Heart left ventricle (tissue), 16 donors: Measurements from ENCODE around the gene GLIS2. TPM values are rescaled to one million over a fixed set of nuclear protein-coding genes. Genes with fewer than 3 reads are reported as not detected.

ENCODE experiments used
- ATAC-seq, 4 donors: fragments of 200-7000 bp; cut with Tn5 transposase; one replicate each; pipeline ENCODE4 v1.9.1; 2020 to 2022; ENCODE audit warnings: moderate library complexity in 4 of 4, mild to moderate bottlenecking in 3 of 4, moderate number of reproducible peaks in 1 of 4
- DNase-seq, 5 donors: peaks; one replicate each; pipeline ENCODE4 v3.0.0-alpha.2; 2020
- H3K27ac ChIP-seq, 12 donors: fragments of 200-600 bp; sonication (generic) in 4 of 12; one replicate each; pipeline versions ENCODE4 v1.5.0 to v1.8.0; 2016 to 2022; ENCODE audit warnings: mild to moderate bottlenecking in 2 of 12
- H3K27me3 ChIP-seq, 9 donors: fragments of 200-600 bp; sonication (generic) in 2 of 9; one replicate each; pipeline versions ENCODE4 v1.5.1 to v1.8.0; 2016 to 2022; ENCODE audit warnings: mild to moderate bottlenecking in 3 of 9
- H3K36me3 ChIP-seq, 9 donors: fragments of 200-600 bp; sonication (generic) in 2 of 9; one replicate each; pipeline versions ENCODE4 v1.5.0 to v1.8.0; 2018 to 2022; ENCODE audit warnings: mild to moderate bottlenecking in 2 of 9
- H3K4me1 ChIP-seq, 12 donors: fragments of 200-600 bp; sonication (generic) in 4 of 12; one replicate each; pipeline versions ENCODE4 v1.5.0 to v1.8.0; 2016 to 2022; ENCODE audit warnings: mild to moderate bottlenecking in 3 of 12
- H3K4me3 ChIP-seq, 12 donors: fragments of 200-600 bp; sonication (generic) in 4 of 12; one replicate each; pipeline versions ENCODE4 v1.5.0 to v1.8.0; 2017 to 2022; ENCODE audit warnings: mild to moderate bottlenecking in 9 of 12, moderate library complexity in 4 of 12
- H3K9me3 ChIP-seq, 12 donors: fragments of 200-600 bp; sonication (generic) in 4 of 12; one replicate each; pipeline versions ENCODE4 v1.5.0 to v1.8.0; 2016 to 2022; ENCODE audit warnings: mild to moderate bottlenecking in 1 of 12
- CTCF ChIP-seq, 12 donors: fragments of 200-600 bp; sonication (generic) in 4 of 12; IDR thresholded peaks; one replicate each; pipeline versions ENCODE4 v1.5.0 to v1.8.0; 2018 to 2022; ENCODE audit warnings: antibody characterized with exemption in 12 of 12, mild to moderate bottlenecking in 5 of 12
- POLR2A ChIP-seq, 2 donors: fragments of 450-650 bp; IDR thresholded peaks; one replicate each; pipeline ENCODE4 v1.6.1; 2017; ENCODE audit warnings: antibody characterized with exemption in 2 of 2, mild to moderate bottlenecking in 2 of 2, moderate library complexity in 2 of 2
- WGBS, 4 donors: extraction: QIAGEN DNeasy Blood & Tissue Kit in 2 of 4; methylation state at CpG; one replicate each; pipeline versions ENCODE4 v1.1.5 to v1.1.7; 2013 to 2018; 5-methylcytosine and 5-hydroxymethylcytosine counted together
- intact Hi-C, 10 donors: fragments of 100-400 bp; cut with DNase I; formaldehyde crosslinking; loops; one replicate each; pipeline versions ENCODE4 v1.11.1 to v1.14.2; 2022
- polyA plus RNA-seq, 2 donors: library from polyadenylated mRNA; stranded (reverse); fragments of 200-250 nt; gene quantifications; one replicate each; pipeline ENCODE4 v1.2.3, GENCODE V29; 2013
- total RNA-seq, 9 donors: library from RNA; depleted of rRNA in 2 of 9; stranded (reverse); fragments of >200 nt in 2 of 9; fragmentation: NEBNext Ultra II Directional in 3 of 9; extraction: Animal tissue kit (Norgen Biotek cat#: 25700) in 3 of 9; gene quantifications; one replicate each; pipeline versions ENCODE4 v1.1.0 to v1.2.4, GENCODE V29; 2016 to 2023
- donor health status: ischemic (EF 13 %, LVEDD 7.1; RV severe dilation, severe dysfunction).
- donor health status: healthy with polysubstance abuse.
- donor health status: DM: no; HTN: yes; CAD: no.
- donor health status: DM: no; HTN: no; CAD: no.
- donor health status: ischemic (EF 25% LVEDD 6.9; RV normal size, moderate dysfunction).
- donor health status: ischemic (EF 25% LVEDD 5.7; RV mildly dilated, moderate dysfunction).
- donor health status: healthy.
- donor health status: DM: yes; HTN: yes; CAD: no.
- donor health status: ischemic (EF 35%, LVEDD 5.7; RV mildly dilated, moderate dysfunction).
- donor health status: nonischemic (EF 11% LVEDD 7.7; RV severe dilation, severe dysfunction).
- donor health status: DM: yes; HTN: yes; CAD: no.
- donor health status: PGD.
- donor health status: ischemic (EF 29% LVEDD 5.4; RV normal size, mild dysfunction).
- donor health status: nonischemic (EF 23%, LVEDD 6.1; RV moderate dilation, normal function).

The GLIS2 gene
- total and polyA plus RNA-seq, 11 donors, result 7.6 to 23.4 (median 12.7) TPM

- TF ChIP-seq CTCF (IDR thresholded peaks at IDR 0.05) (no peak), POLR2A (IDR thresholded peaks at IDR 0.05) (no peak)
- Histone ChIP-seq H3K4me3 (no peak overlapping the region), H3K4me1 (peaks cover 0 to 6% (median 4%) of the 10 kb centered on the region in 12 donors), H3K27ac (no peak overlapping the region), H3K9me3 (peaks cover 0 to 5% (median 0%) of the 10 kb centered on the region in 12 donors), H3K36me3 (no peaks in the 10 kb centered on the region), H3K27me3 (peaks cover 0 to 3% (median 0%) of the 10 kb centered on the region in 9 donors)
- ATAC-seq (no peak), DNase-seq (no peak)
- intact Hi-C loops, result loop anchor here in 3 of 10 donors (10.0 kb wide), 1 partner anchor 121 kb away; no protein-coding TSS in a partner anchor
- 75 to 85% (median 81%) methylated on average over 8 of the region's 8 CpGs for WGBS, 4 donors
Observed at GRCh38 chr16:4283441-4283840, 32.4 kb upstream of the GLIS2 start.

GRCh38 chr16:4283939-4284338 is 31.9 kb upstream of the GLIS2 start:
- intact Hi-C loops, result loop anchor here in 3 of 10 donors (10.0 kb wide), 1 partner anchor 121 kb away; no protein-coding TSS in a partner anchor
- TF ChIP-seq POLR2A (IDR thresholded peaks at IDR 0.05) (no peak), CTCF (IDR thresholded peaks at IDR 0.05) (no peak)
- H3K27ac ChIP-seq, result no peak overlapping the region
- peaks cover 0 to 11% (median 8%) of the 10 kb centered on the region in 12 donors for H3K4me1 ChIP-seq
- no peaks in the 10 kb centered on the region for H3K36me3 ChIP-seq
- no peak overlapping the region for H3K4me3 ChIP-seq
- peaks cover 0 to 5% (median 0%) of the 10 kb centered on the region in 12 donors for H3K9me3 ChIP-seq
- ATAC-seq (no peak), DNase-seq (no peak)
- 89 to 93% (median 92%) methylated on average over 2 of the region's 2 CpGs for WGBS, 4 donors
- H3K27me3 ChIP-seq, result peaks cover 0 to 3% (median 0%) of the 10 kb centered on the region in 9 donors

- Histone ChIP-seq H3K4me3 (no peak overlapping the region), H3K9me3 (peaks cover 0 to 5% (median 0%) of the 10 kb centered on the region in 12 donors), H3K27ac (no peak overlapping the region), H3K4me1 (peaks cover 0 to 11% (median 8%) of the 10 kb centered on the region in 12 donors), H3K27me3 (peaks cover 0 to 3% (median 0%) of the 10 kb centered on the region in 9 donors), H3K36me3 (no peaks in the 10 kb centered on the region)
- no peak for DNase-seq
- no peak for TF ChIP-seq CTCF (IDR thresholded peaks at IDR 0.05)
- TF ChIP-seq POLR2A (IDR thresholded peaks at IDR 0.05), result no peak
- WGBS, 4 donors, result 59 to 69% (median 65%) methylated on average over 10 of the region's 10 CpGs
- intact Hi-C loops, result loop anchor here in 4 of 10 donors (5.0 to 10.0 kb wide), 3 partner anchors 42 to 120 kb away; no protein-coding TSS in a partner anchor
- ATAC-seq, result no peak
Observed at GRCh38 chr16:4285167-4285566, 30.7 kb upstream of the GLIS2 start.

- H3K4me3 ChIP-seq, result peak overlapping the region in 1 of 12 donors; percentile 13
- 13 to 22% (median 16%) methylated on average over 11 to 22 of the region's 22 CpGs for WGBS, 4 donors
- H3K4me1 ChIP-seq, result peaks cover 5 to 25% (median 17%) of the 10 kb centered on the region in 12 donors
- ATAC-seq (peak in 3 of 4 donors; percentile 78 to 81 (median 78)), DNase-seq (peak; percentile 73 to 91 (median 78))
- no peaks in the 10 kb centered on the region for H3K9me3 ChIP-seq
- H3K27ac ChIP-seq, result no peak overlapping the region
- peaks cover 0 to 3% (median 0%) of the 10 kb centered on the region in 9 donors for H3K27me3 ChIP-seq
- no peaks in the 10 kb centered on the region for H3K36me3 ChIP-seq
- intact Hi-C loops, result loop anchor here in 9 of 10 donors (1.0 to 10.0 kb wide), 7 partner anchors 39 to 116 kb away; no protein-coding TSS in a partner anchor
- TF ChIP-seq POLR2A (IDR thresholded peaks at IDR 0.05) (no peak), CTCF (IDR thresholded peaks at IDR 0.05) (peak; percentile 91 to 99 (median 96))
Observed at GRCh38 chr16:4288148-4288921, 27.5 kb upstream of the GLIS2 start.
